Peyer's patch (tissue), 4 donors: ENCODE data around the gene NCL. TPM values are rescaled to one million over a fixed set of nuclear protein-coding genes. Genes with fewer than 3 reads are reported as not detected.

Experiments
- DNase-seq, 3 donors: peaks; one replicate each; pipeline ENCODE4 v3.0.0-alpha.2; 2017 to 2019
- H3K27ac ChIP-seq, 4 donors: fragments of 200-600 bp; sonication (generic); one replicate each; pipeline ENCODE4 v1.5.1; 2016 to 2019
- H3K27me3 ChIP-seq, 2 donors: fragments of 200-600 bp; sonication (generic); one replicate each; pipeline ENCODE4 v1.5.1; 2019
- H3K36me3 ChIP-seq, 3 donors: fragments of 200-600 bp; sonication (generic); one replicate each; pipeline ENCODE4 v1.5.1; 2016 to 2019
- H3K4me1 ChIP-seq, 4 donors: fragments of 200-600 bp; sonication (generic); one replicate each; pipeline ENCODE4 v1.5.1; 2016 to 2019
- H3K4me3 ChIP-seq, 4 donors: fragments of 200-600 bp; sonication (generic); 1 replicate in 3 of 4; 2 replicates in 1 of 4; pipeline ENCODE4 v1.5.1; 2016 to 2019; ENCODE audit warnings: mild to moderate bottlenecking in 1 of 4
- H3K9me3 ChIP-seq, 4 donors: fragments of 200-600 bp; sonication (generic); one replicate each; pipeline ENCODE4 v1.5.1; 2016 to 2019; ENCODE audit warnings: mild to moderate bottlenecking in 1 of 4
- POLR2A ChIP-seq, 2 donors: fragments of 450-650 bp; IDR thresholded peaks; one replicate each; pipeline ENCODE4 v1.5.1; 2017; ENCODE audit warnings: antibody characterized with exemption in 2 of 2, mild to moderate bottlenecking in 2 of 2, moderate library complexity in 2 of 2
- total RNA-seq, 4 donors: library from RNA; depleted of rRNA; stranded (reverse); fragments of >200 nt; gene quantifications; one replicate each; pipeline ENCODE4 v1.1.0, GENCODE V29; 2016
- TF ChIP-seq, protein P1 (sequence below), 6 experiments: fragments of 450-650 bp in 4 of 6; fragments of 200-600 bp in 2 of 6; sonication (generic) in 1 of 6; IDR thresholded peaks; one replicate each; pipeline ENCODE4 v1.5.1; 2017 to 2019; ENCODE audit warnings: antibody characterized with exemption in 6 of 6, mild to moderate bottlenecking in 3 of 6, moderate library complexity in 1 of 6

The NCL gene
- total RNA-seq, 4 donors from 2014 or later = 80.7 to 661 (median 153) TPM

DNA sequence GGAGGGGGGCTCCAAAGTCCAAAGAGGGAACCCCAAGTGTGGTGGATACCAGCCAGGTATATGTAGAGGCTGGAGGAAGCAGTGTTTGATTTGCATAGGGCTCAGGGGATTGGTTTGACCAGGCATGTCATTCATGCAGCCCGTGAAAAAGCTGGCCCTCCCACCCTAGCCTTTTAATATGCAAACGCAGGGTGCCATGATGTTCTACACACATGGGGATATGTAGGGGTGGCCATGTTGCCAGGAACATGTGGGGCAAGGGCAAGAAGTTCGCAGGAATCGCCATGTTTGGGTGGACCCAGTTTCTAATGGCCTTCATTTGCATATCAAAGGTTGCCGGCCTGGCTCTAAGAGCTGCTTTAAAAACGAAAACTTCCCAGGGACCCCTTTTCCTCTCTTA is 35.1 kb downstream of the NCL start:
- Histone ChIP-seq H3K4me1 (no peaks in the 10 kb centered on the region), H3K9me3 (peaks cover 0 to 5% (median 2%) of the 10 kb centered on the region in 4 donors), H3K27ac (no peak overlapping the region), H3K36me3 (no peaks in the 10 kb centered on the region), H3K27me3 (no peaks in the 10 kb centered on the region), H3K4me3 (no peak overlapping the region)
- no peak for DNase-seq
- TF ChIP-seq, protein P1, sequence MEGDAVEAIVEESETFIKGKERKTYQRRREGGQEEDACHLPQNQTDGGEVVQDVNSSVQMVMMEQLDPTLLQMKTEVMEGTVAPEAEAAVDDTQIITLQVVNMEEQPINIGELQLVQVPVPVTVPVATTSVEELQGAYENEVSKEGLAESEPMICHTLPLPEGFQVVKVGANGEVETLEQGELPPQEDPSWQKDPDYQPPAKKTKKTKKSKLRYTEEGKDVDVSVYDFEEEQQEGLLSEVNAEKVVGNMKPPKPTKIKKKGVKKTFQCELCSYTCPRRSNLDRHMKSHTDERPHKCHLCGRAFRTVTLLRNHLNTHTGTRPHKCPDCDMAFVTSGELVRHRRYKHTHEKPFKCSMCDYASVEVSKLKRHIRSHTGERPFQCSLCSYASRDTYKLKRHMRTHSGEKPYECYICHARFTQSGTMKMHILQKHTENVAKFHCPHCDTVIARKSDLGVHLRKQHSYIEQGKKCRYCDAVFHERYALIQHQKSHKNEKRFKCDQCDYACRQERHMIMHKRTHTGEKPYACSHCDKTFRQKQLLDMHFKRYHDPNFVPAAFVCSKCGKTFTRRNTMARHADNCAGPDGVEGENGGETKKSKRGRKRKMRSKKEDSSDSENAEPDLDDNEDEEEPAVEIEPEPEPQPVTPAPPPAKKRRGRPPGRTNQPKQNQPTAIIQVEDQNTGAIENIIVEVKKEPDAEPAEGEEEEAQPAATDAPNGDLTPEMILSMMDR (IDR thresholded peaks at IDR 0.05) = no peak
- TF ChIP-seq POLR2A (IDR thresholded peaks at IDR 0.05) = no peak

- H3K27ac ChIP-seq = no peak overlapping the region
- no peak for TF ChIP-seq POLR2A (IDR thresholded peaks at IDR 0.05)
- TF ChIP-seq, protein P1 (IDR thresholded peaks at IDR 0.05) = no peak
- no peak for DNase-seq
- no peaks in the 10 kb centered on the region for H3K36me3 ChIP-seq
- no peaks in the 10 kb centered on the region for H3K27me3 ChIP-seq
- no peaks in the 10 kb centered on the region for H3K4me1 ChIP-seq
- H3K9me3 ChIP-seq = peaks cover 0 to 3% (median under 1%) of the 10 kb centered on the region in 4 donors
- no peak overlapping the region for H3K4me3 ChIP-seq
These were observed 37.2 kb downstream of the NCL start for GRCh38 chr2:231427116-231427515.

DNA sequence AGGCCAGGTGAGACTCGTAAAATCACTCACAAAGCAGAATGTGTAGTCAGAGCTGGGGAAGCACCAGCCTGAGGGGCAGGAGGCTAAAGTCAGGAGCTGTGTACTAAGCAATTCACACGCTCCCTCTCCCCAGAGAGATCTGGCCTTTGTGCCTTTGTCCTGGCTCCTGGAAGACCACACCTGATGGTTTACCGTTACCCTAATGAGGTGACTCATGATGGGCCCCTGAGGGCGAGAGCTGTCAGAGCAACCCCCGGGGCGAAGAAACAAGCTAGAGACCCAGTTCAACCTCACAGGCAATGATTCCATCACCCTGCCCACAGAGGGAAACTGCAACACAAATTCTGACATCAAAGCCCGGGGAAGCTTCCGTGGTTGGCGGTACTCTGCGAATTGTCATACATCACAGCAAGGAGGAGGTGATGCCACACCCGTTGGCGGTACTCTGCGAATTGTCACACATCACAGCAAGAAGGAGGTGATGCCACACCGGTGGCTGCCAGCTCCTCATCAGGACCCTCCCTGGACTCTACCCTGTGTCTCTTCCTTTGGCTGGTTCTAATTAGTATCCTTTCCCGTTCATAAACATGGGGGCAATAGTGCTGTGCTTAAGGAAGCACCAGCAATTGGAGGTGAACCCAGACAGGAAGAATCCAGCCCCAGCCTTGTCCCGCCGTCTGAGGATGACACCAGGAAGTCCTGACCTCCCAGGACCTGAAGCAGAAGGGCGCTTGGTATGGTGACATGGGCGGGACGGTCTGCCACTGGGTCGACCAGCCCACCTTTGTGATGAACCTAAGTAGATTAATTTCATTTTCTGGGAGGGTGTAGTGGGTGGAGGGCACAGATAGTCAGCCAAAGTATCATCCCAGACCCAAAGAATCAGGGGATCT is 38.2 kb downstream of the NCL start:
- TF ChIP-seq, protein P1 (IDR thresholded peaks at IDR 0.05) = no peak
- no peak for TF ChIP-seq POLR2A (IDR thresholded peaks at IDR 0.05)
- Histone ChIP-seq H3K27ac (no peak overlapping the region), H3K4me3 (no peak overlapping the region), H3K9me3 (no peaks in the 10 kb centered on the region), H3K4me1 (no peaks in the 10 kb centered on the region), H3K27me3 (no peaks in the 10 kb centered on the region), H3K36me3 (no peaks in the 10 kb centered on the region)
- no peak for DNase-seq

- H3K27me3 ChIP-seq = no peaks in the 10 kb centered on the region
- no peak overlapping the region for H3K27ac ChIP-seq
- H3K4me1 ChIP-seq = no peaks in the 10 kb centered on the region
- H3K9me3 ChIP-seq = no peaks in the 10 kb centered on the region
- TF ChIP-seq, protein P1 (IDR thresholded peaks at IDR 0.05) = no peak
- no peak for TF ChIP-seq POLR2A (IDR thresholded peaks at IDR 0.05)
- H3K4me3 ChIP-seq = no peak overlapping the region
- DNase-seq = no peak
- H3K36me3 ChIP-seq = no peaks in the 10 kb centered on the region
These were observed 38.9 kb downstream of the NCL start for GRCh38 chr2:231425291-231425810.

DNA sequence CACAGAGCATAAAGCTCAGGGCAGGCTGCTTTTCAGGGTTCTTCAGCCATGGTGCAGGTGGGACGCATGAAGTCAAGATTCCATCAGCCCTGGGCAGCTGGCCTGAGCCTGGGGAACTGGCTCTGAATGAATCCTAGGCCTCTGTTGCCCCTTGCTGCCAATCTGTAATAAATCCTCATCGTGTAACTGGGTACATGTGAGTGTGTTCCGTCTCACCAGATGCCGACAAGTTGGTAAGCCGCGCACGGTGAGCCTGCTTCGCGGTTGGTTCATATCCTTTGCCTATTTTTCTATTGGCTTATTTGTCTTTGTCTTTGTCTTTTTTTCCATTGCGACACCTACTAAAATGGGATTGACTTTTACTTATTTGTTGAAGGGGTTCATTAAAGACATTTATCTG is 41.1 kb downstream of the NCL start:
- TF ChIP-seq, protein P1 (IDR thresholded peaks at IDR 0.05) = no peak
- Histone ChIP-seq H3K9me3 (no peaks in the 10 kb centered on the region), H3K27ac (no peak overlapping the region), H3K4me3 (no peak overlapping the region), H3K27me3 (no peaks in the 10 kb centered on the region), H3K36me3 (no peaks in the 10 kb centered on the region), H3K4me1 (no peaks in the 10 kb centered on the region)
- no peak for DNase-seq
